Spleen (tissue), 13 donors: ENCODE measurements around the gene THOC3. TPM values are rescaled to one million over a fixed set of nuclear protein-coding genes. Genes with fewer than 3 reads are reported as not detected.
"Not testable (repeated sequence)": the region's sequence is repeated elsewhere in the genome, so short reads cannot be mapped to it uniquely, and the experiment has no call there.

Source experiments
- DNase-seq: peaks from one replicate; pipeline ENCODE4 v3.0.0-alpha.2; 2020
- H3K27ac ChIP-seq, 8 donors: fragments of 200-600 bp; sonication (generic) in 7 of 8; 1 replicate in 4 of 8; 2 replicates in 4 of 8; pipeline versions ENCODE4 v1.5.0 to v1.8.0; 2016 to 2021; ENCODE audit warnings: inconsistent platforms in 4 of 8, mild to moderate bottlenecking in 4 of 8, moderate library complexity in 1 of 8
- H3K27me3 ChIP-seq, 7 donors: fragments of 200-600 bp; sonication (generic) in 6 of 7; replicated peaks in 1 of 7; 1 replicate in 4 of 7; 2 replicates in 3 of 7; pipeline versions ENCODE4 v1.5.0 to v1.8.0; 2016 to 2021; ENCODE audit warnings: inconsistent platforms in 3 of 7, mild to moderate bottlenecking in 1 of 7
- H3K36me3 ChIP-seq, 6 donors: fragments of 200-600 bp; sonication (generic) in 5 of 6; 1 replicate in 4 of 6; 2 replicates in 2 of 6; pipeline versions ENCODE4 v1.5.0 to v1.8.0; 2016 to 2021; ENCODE audit warnings: inconsistent platforms in 2 of 6
- H3K4me1 ChIP-seq, 6 donors: fragments of 200-600 bp; sonication (generic) in 5 of 6; 1 replicate in 3 of 6; 2 replicates in 3 of 6; pipeline versions ENCODE4 v1.5.0 to v1.8.0; 2016 to 2021; ENCODE audit warnings: inconsistent platforms in 3 of 6
- H3K4me3 ChIP-seq, 8 donors: fragments of 200-600 bp; sonication (generic) in 7 of 8; 1 replicate in 4 of 8; 2 replicates in 4 of 8; pipeline versions ENCODE4 v1.5.0 to v1.8.0; 2016 to 2021; ENCODE audit warnings: inconsistent platforms in 4 of 8, mild to moderate bottlenecking in 4 of 8, moderate library complexity in 2 of 8
- H3K9me3 ChIP-seq, 8 donors: fragments of 200-600 bp; sonication (generic) in 7 of 8; 1 replicate in 4 of 8; 2 replicates in 4 of 8; pipeline versions ENCODE4 v1.5.0 to v1.8.0; 2016 to 2021; ENCODE audit warnings: inconsistent platforms in 4 of 8
- POLR2AphosphoS5 ChIP-seq, 3 donors: sonication (generic); formaldehyde crosslinking; IDR thresholded peaks; one replicate each; pipeline ENCODE4 v1.5.1; 2017; ENCODE audit warnings: antibody characterized with exemption in 3 of 3
- WGBS, 5 donors: extraction: QIAGEN DNeasy Blood & Tissue Kit in 3 of 5; methylation state at CpG; one replicate each; pipeline versions ENCODE4 v1.1.5 to v1.1.7; 2013 to 2018; 5-methylcytosine and 5-hydroxymethylcytosine counted together
- intact Hi-C: fragments of 100-400 bp; cut with DNase I; formaldehyde crosslinking; loops from one replicate; pipeline ENCODE4 v1.15.0; 2023; ENCODE audit warnings: low total_unique reads
- long read RNA-seq, 2 donors: transcript quantifications; one replicate each; lab custom pipeline, GENCODE V29; 2026
- polyA plus RNA-seq, 3 donors: library from polyadenylated mRNA; stranded (reverse); fragments of 200-250 nt; gene quantifications; one replicate each; pipeline ENCODE4 v1.2.1, GENCODE V29; 2013
- total RNA-seq, 7 donors: library from RNA; depleted of rRNA in 3 of 7; stranded (reverse); fragments of >200 nt in 3 of 7; fragmentation: NEBNext Ultra II Directional in 4 of 7; extraction: Animal tissue kit (Norgen Biotek cat#: 25700) in 4 of 7; gene quantifications; one replicate each; pipeline versions ENCODE4 v1.1.0 to v1.2.1, GENCODE V29; 2016 to 2021
- donor health status: healthy with polysubstance abuse.
- donor health status: DM: no; HTN: no; CAD: no; lungs with moderate emphysema.
- donor health status: DM: no; HTN: no; CAD: no.
- donor health status: Bipolar disorder and iron deficiency.
- donor health status: healthy.
- donor health status: DM: no; HTN: no; CAD: no.
- donor health status: DM: yes; HTN: yes; CAD: no.

Gene THOC3
- total RNA-seq (10 to 100 TPM; 23.7 to 62.2 (median 37.1) TPM), polyA plus RNA-seq (10 to 100 TPM; 17.5 to 32.2 (median 21.2) TPM)
- long read RNA-seq, donor 1, transcript THOC3-201 (6 exons, 1,589 nt): major isoform, 29 of 29 reads
- long read RNA-seq, donor 1, partial matches to known transcripts: 0 of 29 reads
- long read RNA-seq, donor 1, other reads (novel, unspliced or antisense): 0 of 29 reads
- long read RNA-seq, donor 2, transcript THOC3-201 (6 exons, 1,589 nt): major isoform, 28 of 31 reads
- long read RNA-seq, donor 2, partial matches to known transcripts: 0 of 31 reads
- long read RNA-seq, donor 2, other reads (novel, unspliced or antisense): 0 of 31 reads

- H3K9me3 ChIP-seq, intact Hi-C loops, H3K4me1 ChIP-seq, H3K27me3 ChIP-seq: not testable (repeated sequence)
- peak; percentile 66 to 84 (median 79) for TF ChIP-seq POLR2AphosphoS5 (IDR thresholded peaks at IDR 0.05)
- Histone ChIP-seq H3K36me3 (peaks cover 0 to 14% (median 0%) of the 10 kb centered on the region in 6 donors), H3K4me3 (peak within 1 kb of the TSS; percentile 69 to 96 (median 85)), H3K27ac (peak within 1 kb of the TSS in 5 of 8 donors; percentile 39 to 77 (median 74))
- WGBS, 5 donors: 0 to 1% (median 0%) methylated on average over 16 to 55 of the region's 67 CpGs
- DNase-seq: peak; percentile 92
These were observed at the start of gene THOC3 for GRCh38 chr5:175967471-175968372. THOC3 (minus strand) TSS chr5:175968315; CDS start chr5:175968208, 107 bp downstream.

- intact Hi-C loops, H3K27ac ChIP-seq, H3K36me3 ChIP-seq, H3K27me3 ChIP-seq, H3K4me1 ChIP-seq, H3K9me3 ChIP-seq, DNase-seq, H3K4me3 ChIP-seq: not testable (repeated sequence)
- WGBS, 5 donors: no CpG with 5 or more reads among the region's 4 CpGs
These were observed 49.2 kb upstream of the THOC3 start for GRCh38 chr5:176017324-176017723.

- H3K9me3 ChIP-seq, H3K4me1 ChIP-seq, intact Hi-C loops, DNase-seq, H3K27me3 ChIP-seq, H3K27ac ChIP-seq, H3K36me3 ChIP-seq, H3K4me3 ChIP-seq: not testable (repeated sequence)
- 79 to 92% (median 88%) methylated on average over 5 to 6 of the region's 6 CpGs for WGBS, 5 donors
These were observed 46.2 kb upstream of the THOC3 start for GRCh38 chr5:176014360-176014759.

GRCh38 chr5:176011088-176011487 lies 43.0 kb upstream of the THOC3 start:
- intact Hi-C loops, DNase-seq, H3K27me3 ChIP-seq, H3K27ac ChIP-seq, H3K4me1 ChIP-seq, H3K4me3 ChIP-seq, H3K9me3 ChIP-seq, H3K36me3 ChIP-seq: not testable (repeated sequence)
- WGBS, 5 donors: 69 to 89% (median 79%) methylated on average over 2 to 4 of the region's 4 CpGs

GRCh38 chr5:176010202-176010601 lies 42.1 kb upstream of the THOC3 start:
- H3K4me3 ChIP-seq, H3K9me3 ChIP-seq, DNase-seq, intact Hi-C loops, H3K36me3 ChIP-seq, H3K4me1 ChIP-seq, H3K27ac ChIP-seq, H3K27me3 ChIP-seq: not testable (repeated sequence)
- WGBS, 5 donors: 81 to 88% (median 83%) methylated on average over 4 to 7 of the region's 8 CpGs

- H3K36me3 ChIP-seq, H3K9me3 ChIP-seq, H3K27ac ChIP-seq, intact Hi-C loops, H3K4me3 ChIP-seq, H3K4me1 ChIP-seq, DNase-seq, H3K27me3 ChIP-seq: not testable (repeated sequence)
- WGBS, 5 donors: 4 to 29% (median 12%) methylated on average over 1 to 3 of the region's 4 CpGs
These were observed 39.1 kb upstream of the THOC3 start for GRCh38 chr5:176007220-176007619.

GRCh38 chr5:176006819-176007218 lies 38.7 kb upstream of the THOC3 start:
- H3K27ac ChIP-seq, H3K4me3 ChIP-seq, intact Hi-C loops, H3K27me3 ChIP-seq, H3K9me3 ChIP-seq, H3K4me1 ChIP-seq, DNase-seq, H3K36me3 ChIP-seq: not testable (repeated sequence)
- 92 to 97% (median 95%) methylated on average over 8 to 13 of the region's 13 CpGs for WGBS, 5 donors

GRCh38 chr5:175997979-175998378 lies 29.9 kb upstream of the THOC3 start:
- H3K9me3 ChIP-seq, H3K27ac ChIP-seq, H3K36me3 ChIP-seq, H3K27me3 ChIP-seq, intact Hi-C loops, DNase-seq, H3K4me3 ChIP-seq, H3K4me1 ChIP-seq: not testable (repeated sequence)
- WGBS, 5 donors: 15 to 58% (median 31%) methylated on average over 2 to 3 of the region's 6 CpGs

GRCh38 chr5:175997495-175997894 lies 29.4 kb upstream of the THOC3 start:
- H3K4me1 ChIP-seq, H3K36me3 ChIP-seq, DNase-seq, H3K4me3 ChIP-seq, H3K27ac ChIP-seq, H3K9me3 ChIP-seq, H3K27me3 ChIP-seq, intact Hi-C loops: not testable (repeated sequence)
- 80 to 100% (median 94%) methylated on average over 1 of the region's 4 CpGs; no CpG with 5 or more reads in 1 of the 5 donors for WGBS, 5 donors

- not testable (repeated sequence) for H3K4me3 ChIP-seq
These were observed 28.7 kb upstream of the THOC3 start for GRCh38 chr5:175996791-175997190.

GRCh38 chr5:175995506-175995905 lies 27.4 kb upstream of the THOC3 start:
- H3K4me1 ChIP-seq, H3K27ac ChIP-seq, H3K9me3 ChIP-seq, DNase-seq, H3K36me3 ChIP-seq, intact Hi-C loops, H3K27me3 ChIP-seq, H3K4me3 ChIP-seq: not testable (repeated sequence)
- WGBS, 5 donors: 56 to 90% methylated on average over 3 of the region's 6 CpGs; no CpG with 5 or more reads in 3 of the 5 donors

More at GRCh38 chr5:175996791-175997190, 28.7 kb upstream of the THOC3 start:
- DNase-seq, H3K4me1 ChIP-seq, H3K36me3 ChIP-seq, H3K9me3 ChIP-seq, H3K27ac ChIP-seq, intact Hi-C loops, H3K27me3 ChIP-seq: not testable (repeated sequence)
- 67 to 88% methylated on average over 1 of the region's 6 CpGs; no CpG with 5 or more reads in 3 of the 5 donors for WGBS, 5 donors
